Inflammatory macrophage treated with lipopolysaccharide for 1 hour (primary cell): ENCODE data around the gene CMIP.

ENCODE experiments used
- DNase-seq, 2 donors: peaks; one replicate each; pipeline ENCODE4 v3.0.0-alpha.2; 2020 to 2022

CMIP gene

DNA sequence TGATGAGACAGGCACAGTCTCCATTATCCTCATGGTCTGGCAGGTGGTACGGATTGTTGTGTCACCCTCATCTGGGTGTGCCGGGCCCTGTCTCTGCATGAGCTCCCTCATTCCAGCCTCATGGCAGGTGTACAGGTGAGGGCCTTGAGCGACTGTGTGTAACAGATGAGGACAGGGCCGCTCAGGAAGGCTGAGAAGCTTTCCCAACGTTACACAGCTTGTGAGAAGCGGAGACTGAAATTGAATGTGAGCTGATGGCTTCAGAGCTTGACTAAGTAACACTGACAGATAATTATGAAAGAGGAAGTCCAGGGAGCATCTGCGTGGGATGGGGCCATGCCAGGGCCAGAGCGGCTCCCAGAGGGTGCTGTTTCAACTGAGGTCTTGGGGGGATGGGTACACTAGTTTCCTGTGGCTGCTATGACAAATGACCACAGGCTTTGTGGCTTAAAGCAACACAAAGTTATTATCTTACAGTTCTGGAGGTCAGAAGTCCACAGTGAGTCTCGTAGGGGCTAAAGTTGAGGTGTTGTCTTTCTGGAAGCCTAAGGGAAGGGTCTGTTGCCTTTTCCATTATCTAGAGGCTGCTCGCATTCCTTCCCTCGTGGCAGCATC lies 36.7 kb downstream of the CMIP start:
- DNase-seq, result peak; percentile 98

DNA sequence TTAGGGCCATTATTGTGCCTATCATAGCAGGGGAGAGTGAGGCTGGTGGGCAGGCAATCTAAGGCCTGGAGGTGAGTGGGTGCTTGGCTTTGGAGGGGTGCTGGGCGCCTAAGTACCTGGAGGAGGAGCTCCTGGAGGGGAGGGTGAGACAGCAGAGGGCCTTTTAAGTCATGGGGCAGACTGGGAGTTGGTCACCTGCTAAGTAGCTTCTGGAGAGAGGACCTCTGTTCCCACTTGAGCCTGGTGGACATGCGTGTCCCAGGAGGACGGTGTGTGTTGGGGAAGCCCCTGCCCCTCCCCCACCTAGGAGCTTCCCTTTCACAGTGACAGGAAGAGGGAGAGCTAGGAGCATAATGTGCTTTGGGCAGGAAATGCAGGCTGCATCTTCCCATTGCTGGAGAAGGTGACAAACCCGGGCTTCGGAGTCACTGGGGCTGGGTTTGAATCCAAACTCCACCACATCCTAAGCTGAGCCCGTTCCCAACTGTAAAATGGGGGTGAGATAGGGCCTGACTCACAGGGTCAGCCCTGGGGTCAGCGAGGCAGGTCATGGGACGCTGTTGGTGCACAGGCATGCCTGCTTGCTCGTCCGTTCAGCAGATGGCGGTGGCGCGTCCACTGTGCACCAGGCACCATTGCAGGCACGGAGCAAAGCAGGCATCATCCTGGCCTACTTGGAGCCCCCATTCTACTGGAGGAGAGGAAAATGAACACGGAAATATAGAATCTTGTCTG lies 37.9 kb downstream of the CMIP start:
- no peak for DNase-seq

DNA sequence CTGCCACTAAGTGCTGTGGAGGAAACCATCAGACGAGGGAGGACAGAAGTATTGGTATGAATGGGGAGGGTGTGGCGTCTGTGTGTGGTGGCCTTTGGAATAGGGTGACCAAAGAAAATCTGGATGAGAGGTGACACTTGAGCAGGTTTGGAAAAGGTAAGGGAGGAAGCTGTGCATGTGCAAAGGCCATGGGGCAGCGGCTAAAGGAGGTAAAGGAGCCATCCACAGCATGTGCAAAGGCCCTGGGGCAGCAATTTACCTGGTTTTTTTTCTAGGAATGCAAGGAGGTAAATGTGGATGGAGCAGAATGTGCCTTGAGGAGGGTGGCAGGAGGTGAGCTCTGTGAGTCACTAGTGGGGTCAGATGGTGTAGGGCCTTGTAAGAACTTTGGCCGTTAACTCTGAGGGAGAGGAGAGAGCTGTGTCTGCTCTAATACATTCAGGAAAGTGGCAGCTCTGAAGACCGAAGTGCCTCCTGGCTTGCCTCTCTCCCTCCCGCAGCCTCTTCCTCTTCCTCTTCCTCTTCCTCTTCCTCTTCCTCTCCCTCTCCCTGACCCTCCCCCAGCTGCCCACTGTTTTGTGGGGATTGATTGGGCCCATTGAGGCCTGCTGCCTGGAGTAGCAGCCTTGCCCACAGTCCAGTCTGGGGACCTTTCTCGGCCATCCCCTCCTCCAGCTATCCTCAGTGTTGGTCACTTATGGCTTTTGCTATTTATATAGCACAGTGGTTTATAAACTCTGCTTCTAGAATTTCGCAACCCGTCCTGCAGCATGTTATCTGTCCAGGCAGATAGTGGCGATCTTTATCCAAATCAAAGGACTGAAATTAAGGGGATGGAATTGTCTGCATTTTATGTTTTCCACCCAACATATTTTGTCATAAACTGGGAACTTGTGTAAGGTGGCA lies 38.7 kb downstream of the CMIP start:
- no peak for DNase-seq

DNA sequence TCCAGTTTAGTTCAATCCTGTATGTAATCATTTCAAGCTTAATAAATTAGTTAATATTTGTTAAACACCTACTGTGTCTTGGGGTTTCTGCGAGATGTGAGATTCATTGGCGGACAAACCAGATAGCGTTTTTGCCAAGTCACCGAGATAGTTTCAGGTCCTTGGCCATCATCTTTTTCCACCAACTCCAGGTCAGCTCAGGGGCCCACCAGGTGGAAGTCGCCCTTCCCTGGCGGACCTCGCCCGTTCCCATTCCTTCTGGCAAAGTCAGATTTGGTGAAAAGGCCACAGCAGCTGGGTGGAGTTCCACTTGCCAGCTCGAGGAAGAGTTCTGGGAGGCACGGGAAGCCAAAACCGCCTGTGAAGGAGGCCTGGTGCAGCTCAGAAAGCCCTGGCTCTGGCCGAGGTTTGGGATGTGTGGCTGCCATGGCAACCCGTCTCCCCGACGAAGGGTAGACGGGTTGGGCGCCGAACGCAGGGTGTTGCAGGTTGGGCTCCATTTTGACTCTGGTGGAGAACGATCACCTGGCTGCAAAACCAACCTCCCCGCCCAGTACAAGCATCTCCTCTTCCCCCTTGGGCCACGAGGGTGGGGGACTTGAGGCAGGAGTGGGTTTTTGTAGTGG lies 39.5 kb downstream of the CMIP start:
- no peak for DNase-seq

DNA sequence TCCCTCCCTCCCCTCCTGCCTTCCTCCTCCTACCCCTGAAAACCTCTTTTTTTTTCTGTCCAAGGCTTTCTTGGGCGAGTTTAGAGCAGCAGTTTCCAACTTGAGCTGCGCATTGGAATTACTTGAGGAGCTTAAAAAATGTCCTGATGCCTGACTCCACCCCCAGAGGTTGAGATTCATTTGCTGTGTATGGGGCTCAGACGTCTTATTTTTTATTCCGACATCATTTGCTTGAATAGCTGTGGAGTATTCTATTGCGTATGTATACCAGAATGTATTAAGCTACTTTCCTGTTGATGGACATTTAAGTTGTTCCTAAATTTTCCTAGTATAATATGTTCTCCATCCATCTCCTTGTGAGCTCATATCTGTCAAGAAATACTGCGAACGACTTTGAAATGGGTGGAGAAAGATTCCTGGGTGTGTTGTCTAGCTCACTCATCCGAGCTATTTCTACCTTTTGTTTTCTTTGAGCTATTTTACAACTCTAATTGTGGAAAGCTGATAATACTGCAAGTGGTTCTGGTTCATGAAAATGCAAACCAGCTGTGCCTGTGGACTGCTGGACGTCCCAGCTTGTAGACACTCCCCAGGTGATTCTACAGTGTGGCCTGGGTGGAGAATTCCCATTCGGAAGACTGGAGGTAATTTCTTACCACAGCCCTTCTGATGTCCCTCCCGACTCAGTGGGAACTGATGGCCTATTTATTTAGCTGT lies 40.5 kb downstream of the CMIP start:
- no peak for DNase-seq

DNA sequence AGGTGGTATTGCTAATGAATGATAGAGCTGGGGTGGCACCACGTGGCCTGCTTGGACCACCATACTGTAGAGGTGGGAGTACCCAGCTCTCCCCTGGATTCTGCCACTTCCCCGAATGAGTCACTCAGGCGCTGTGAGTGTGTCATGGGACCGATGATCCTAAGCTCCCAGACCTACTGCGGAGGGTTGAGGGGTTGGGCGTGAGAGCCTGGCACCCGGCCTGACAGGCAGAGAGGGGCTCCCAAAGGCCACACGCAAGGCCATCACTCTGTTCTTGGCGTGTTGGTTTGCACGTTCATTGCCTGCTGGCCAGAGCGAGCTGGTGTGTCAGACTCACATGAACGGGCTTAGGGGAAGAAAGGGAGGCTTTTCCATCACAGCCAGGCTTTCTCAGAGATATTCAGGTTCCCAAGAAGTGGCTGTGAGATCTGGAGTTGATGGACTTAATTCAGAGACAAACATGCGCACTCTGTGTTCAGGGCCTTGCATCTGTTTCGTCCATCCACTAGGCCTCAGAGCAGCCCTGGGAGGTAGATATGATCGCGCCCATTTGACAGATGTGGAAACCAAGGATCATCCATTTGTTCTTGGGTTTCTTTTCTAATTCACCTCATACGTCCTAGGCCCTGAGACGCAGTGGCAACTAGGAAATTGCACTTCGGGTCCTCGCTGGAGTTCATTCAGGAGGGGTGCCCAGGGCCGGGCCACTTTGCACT lies 41.4 kb downstream of the CMIP start:
- peak; percentile 59 to 82 for DNase-seq

DNA sequence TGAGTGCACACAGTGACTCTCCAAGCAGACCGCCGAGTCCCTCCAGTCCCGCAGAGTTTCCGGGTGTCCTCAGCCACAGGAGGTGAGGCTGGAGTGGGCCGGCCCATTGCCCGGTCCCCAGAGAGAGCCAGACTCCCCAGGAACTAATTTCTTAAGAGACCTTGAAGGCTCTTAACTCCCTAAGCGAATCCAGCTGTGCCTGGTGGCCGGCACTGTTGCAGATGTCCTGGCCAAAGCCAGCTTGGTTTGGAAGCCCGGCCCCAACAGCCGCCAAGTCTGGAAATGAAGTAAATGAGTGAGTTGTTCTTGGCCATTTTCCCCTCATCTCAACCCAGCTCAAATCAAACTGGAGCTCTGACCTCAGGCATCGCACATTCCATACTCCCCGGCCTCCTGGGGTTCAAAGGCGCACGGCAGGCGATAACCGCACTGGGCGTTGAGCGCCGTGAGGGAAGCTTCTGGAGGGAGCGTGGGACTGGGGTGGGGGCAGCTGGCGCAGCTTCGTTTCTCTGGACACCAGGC lies 42.0 kb downstream of the CMIP start:
- no peak for DNase-seq

DNA sequence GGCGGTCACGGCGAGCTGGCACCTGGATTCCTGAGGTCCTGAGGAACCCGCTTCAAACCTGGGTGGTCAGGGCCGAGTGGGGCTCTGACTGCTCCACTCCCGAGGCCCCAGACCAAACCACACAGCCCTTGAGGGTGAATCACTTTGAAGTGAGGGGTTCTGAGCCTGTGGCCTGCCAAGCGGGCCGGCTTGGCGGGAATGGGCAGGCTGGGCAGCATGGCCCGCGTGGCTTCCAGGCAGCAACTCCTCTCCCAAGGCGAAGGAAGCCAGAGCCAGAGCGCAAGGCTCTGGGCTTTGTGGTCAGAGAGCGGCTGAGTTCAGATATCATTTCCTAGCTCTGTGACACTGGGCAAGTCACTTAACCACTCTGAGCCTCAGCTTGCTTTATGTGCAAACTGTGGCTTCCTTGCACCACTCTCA lies 42.7 kb downstream of the CMIP start:
- no peak for DNase-seq

DNA sequence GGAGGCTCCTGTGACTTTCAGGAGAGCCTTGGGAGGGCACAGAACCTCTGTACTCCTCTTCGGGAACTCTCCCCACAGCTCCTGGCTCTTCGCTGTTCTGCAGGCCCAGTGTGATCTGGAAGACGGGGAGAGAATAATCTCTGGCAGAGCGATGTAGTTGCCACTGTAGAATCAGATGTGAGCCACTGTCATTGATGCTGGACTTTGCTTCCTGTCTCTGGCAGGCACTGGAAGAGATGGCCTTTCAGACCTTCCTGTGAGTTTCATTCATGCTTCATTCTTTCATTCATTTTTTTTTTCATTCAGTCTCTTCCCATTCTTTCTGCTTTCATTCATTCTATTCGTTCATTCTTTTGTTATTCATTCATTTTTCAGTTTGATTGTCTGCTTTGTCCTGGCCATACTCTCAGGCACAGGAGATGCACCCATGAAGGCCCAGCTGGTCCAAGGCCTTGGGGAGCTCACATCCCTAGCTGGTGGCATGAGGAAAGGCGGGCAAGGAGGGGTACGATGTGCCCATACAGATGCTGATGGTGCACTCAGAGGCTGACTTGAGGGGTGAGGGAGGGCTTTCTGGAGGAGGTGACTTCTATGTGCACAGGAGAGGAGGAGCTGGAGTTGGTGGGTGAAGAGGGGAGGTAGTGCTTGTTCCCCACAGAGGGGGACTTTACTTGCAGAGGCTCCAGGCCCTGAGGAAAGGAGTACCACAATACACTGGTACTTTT lies 44.2 kb downstream of the CMIP start:
- DNase-seq, result no peak

DNA sequence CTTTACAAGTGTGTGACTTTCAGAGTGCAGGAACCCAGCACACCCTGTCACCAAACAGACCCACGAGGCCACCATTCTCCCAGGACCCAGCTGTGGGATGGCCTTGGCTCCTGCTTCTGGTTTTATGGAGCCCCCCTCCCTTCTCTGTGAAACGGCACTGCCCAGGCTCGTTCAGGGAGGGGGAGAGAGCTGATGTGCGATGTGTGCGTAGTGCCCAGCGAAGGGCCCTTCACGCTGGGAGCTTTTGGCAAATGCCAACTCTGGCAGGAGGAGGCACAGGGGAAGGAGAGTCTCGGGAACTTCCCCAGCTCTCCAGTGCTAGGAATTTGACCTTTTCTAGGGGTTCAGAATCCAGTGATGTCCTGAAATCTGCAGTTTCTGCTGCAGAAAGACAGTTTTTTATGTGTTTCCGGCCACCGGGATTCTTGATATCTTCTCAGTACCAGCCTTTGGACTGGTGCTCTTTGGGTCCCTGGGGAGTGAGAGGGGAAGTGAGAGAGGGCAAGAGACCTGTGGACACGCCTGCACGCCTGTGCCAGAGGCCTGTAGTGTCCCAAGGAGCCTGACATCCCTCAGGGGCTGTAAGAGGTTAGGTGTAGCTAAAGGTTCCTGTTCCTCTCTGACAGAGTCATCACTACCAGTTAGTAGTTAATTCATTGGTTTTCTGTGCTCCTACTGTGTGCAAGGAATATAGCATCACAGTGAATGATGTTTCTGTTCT lies 45.1 kb downstream of the CMIP start:
- no peak for DNase-seq

DNA sequence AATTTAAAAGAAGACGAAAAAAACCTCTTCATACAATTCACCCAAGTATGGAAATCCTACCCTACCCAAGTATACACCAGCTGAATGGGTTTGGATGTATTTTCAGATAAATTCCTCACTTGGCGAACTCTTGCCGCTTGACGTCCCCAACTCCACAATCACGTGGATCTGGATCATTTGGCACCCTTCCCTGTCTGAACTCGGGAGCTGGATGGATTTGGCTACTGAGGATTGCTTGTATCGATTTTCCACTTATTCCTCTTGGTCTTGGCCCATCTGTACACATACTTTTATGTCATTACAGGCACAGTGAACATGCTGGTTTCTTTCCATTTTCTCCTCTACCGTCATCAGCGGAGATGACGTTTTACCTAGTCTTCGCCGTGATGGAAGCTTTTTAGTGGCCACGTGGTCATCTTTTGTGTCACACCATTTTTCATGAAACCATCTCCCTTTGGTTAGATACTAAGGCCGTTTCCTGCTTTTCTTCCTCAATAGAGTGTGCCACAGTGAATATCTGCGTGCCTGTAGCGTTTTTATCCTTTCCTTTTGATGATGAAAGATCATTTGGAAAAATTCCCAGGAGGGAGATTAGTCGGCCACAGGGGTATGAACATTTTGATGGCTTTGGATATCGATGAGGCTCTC lies 47.1 kb downstream of the CMIP start:
- DNase-seq, result no peak

DNA sequence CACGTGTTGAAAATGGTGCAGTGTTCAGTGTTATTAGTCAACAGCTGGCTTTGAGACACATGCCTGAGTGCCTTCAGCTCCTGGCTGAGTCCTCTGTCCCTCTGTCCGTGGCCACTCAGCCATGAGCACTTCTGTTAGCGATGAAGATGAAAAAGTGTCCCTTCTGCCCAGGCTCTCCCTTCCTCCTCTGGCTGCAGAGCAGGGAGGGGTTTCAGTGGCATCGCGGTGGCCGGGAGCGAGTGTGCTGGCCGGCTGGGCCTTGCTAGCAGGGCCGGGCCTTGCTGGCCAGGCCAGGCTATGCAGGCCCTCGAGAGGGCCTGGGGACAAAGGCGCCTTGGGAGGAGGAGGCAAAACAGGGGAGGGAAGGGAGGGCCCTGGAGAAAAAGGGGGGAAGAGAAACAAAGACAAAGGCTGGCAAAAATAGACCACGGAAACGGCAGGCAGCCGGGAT lies 47.7 kb downstream of the CMIP start:
- no peak for DNase-seq

DNA sequence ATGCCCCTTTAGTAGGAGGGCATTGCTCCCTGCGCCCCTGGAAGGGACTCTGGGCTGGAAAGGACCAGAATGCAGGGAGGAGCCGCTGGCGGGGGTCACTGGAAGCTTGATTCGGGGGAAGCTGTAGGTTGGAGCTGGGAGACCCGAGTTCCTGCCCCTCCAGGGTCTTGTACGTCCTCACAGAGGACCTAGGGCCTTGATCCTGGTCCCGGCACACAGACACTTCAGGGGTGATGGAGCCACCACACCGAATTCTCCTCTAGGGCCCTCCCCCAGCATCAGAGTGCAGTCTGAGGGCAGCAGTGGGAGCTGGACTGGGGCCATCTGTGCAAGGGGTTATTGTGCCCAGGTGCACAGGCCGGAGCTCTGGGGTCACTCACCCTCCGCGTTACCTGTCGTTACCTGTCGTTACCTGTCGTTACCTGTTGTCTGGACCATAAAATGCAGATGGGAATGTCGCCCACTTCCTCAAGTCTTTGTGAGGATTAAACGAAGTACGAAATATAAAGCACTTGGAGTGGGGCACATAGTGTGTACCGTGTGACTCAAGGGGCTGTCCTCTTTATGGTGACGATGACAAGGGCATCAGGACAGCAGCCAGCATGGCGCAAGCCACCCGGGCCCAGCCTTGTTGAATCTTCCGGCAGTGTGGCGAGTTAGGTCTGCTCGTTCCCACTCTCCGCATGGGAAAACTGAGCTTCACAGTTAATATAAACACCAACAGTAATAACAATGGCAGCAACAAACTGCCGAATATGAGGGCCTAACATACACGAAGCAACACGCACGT lies 48.6 kb downstream of the CMIP start:
- no peak for DNase-seq

DNA sequence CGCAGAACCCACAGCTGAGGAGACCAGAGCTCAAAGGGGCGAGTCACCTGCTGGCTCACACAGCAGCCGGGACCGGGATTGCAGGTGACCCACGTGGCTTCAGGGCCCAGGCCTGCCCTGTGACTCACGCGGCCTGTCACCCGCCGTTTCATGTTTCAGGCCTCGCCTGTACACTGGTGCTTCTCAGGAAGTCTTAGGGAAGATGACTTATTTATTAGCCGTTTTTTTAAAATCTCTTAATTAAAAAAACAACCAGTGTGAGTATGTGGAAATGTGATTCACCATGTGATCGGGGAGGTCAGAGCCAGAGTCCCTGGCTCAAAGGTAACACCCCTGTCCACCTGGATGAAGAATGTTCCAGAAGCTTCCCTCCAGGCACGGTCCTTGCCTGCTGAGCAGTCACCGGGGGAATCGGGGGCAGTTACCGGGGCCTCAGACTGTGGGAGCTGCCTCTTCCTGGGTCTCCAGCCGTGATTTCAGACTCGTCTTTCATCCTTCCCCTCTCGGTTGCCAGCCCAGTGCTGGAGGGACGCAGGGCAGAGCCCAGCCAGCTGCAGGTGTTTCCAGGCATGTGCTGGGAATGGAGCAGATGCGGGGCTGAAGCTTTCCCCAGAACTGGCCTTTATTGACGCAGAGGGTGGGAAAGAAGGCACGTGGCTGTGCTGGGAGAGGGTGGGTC lies 49.3 kb downstream of the CMIP start:
- no peak for DNase-seq

DNA sequence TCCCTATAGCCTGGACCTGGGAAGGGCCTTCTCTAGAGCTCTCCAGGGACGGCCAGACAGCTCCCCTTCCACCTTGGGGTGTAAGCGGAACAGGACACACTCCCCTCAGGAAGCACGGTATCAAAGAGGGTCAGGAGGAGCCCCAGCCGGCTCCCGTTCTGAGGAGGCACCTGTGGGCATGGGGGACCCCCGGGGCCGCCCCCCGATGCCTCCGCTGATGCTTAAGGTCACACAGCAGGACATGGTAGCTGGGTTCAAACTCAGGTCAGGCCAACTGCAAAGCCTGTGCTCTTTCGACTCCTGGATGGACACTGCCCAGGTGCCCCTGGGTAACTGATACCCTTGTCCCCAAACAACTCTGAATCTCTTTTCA lies 49.8 kb downstream of the CMIP start:
- DNase-seq, result no peak

DNA sequence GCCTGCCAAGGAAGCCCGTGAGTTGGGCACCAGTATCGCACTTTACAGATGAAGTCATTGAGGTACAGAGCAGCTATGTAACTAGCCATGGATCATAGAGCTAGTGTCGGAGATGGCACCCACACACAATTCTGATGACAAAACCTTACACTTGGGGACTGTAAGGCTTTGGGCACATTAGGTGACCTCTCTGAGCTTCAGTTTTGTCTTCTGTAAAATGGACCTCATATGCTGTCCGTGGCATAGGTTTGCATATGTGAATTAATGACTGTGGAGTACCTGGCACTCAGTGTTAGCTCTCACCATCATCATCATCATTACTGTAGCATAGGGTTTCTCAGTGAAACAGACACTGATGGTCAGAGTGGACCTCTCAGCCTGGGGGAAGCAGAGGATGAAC lies 50.3 kb downstream of the CMIP start:
- DNase-seq, result no peak

DNA sequence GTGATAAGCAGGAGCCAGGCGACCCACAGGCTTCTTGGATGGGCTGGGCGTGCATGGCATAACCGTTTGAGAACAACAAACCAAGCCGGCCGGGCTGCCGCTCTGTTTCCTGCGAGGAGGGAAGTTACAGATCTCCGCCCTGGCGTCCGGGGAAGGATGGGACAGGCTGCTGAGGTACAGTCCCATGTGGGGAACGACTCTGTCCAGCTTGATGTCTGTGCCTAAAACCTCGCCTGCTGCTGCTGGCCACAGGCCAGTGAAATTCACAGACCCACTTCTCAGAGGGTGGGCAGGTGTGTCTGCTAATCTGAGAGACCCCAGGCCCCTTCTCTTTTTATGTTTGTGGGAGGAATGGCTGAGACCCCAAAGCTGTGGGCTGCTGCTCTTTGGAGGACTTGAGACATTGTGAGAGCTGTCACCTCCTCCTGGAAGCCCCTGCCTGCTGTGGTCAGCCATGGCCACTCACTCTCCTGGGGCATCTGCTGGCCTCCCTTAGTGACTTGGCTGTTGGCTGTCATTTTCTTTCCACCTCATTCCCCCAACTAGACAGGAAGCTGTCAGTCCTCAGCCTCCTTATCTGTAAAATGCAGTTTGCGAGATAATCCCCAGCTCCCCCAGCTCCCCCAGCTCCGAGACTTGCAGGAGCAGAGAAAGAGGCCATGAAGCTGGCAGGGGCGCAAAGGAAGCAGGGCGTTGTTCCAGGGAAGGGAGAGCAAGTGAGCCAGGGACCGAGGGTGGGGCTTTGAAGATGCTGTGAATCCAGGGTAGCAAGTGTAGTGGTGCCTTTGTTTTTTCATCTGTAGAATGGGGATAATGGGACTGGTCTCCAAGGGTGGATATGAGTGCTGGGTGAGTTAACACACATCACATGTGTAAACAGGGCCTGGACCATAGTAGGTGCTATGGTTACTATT lies 51.0 kb downstream of the CMIP start:
- DNase-seq, result peak in 1 of 2 donors; percentile 62
